ENCODE results near the gene JUNB. TPM values are rescaled to one million over a fixed set of nuclear protein-coding genes. Genes with fewer than 3 reads are reported as not detected.

Gene JUNB
- total and polyA plus RNA-seq, 2 of the 13 experiments (the other 11 are each of a cell fraction or from before 2014, with no cell fraction given): 7.7 to 8.2 TPM

GRCh38 chr19:12791345-12792050 lies at the start of gene JUNB (continued):
- TF ChIP-seq FOXO1 (CRISPR knock-in tag; IDR thresholded peaks at IDR 0.05) (peak; percentile 98), STAG1 (CRISPR knock-in tag; IDR thresholded peaks at IDR 0.05) (peak; percentile 9; the same call in 1 of the 2 replicates), ZNF20 (CRISPR knock-in tag; IDR thresholded peaks at IDR 0.05) (no peak), ARID3A (IDR thresholded peaks at IDR 0.05; ENCODE audit: low read depth, low read length) (no peak), CHD2 (IDR thresholded peaks at IDR 0.05; ENCODE audit: low read depth, low read length) (0 out of 2 replicates have a peak, but pooled peaks have one; percentile 41), TBX2 (CRISPR knock-in tag; IDR thresholded peaks at IDR 0.05; ENCODE audit: borderline replicate concordance) (peak; percentile 94), ZNF333 (CRISPR knock-in tag; IDR thresholded peaks at IDR 0.05; ENCODE audit: borderline replicate concordance) (no peak), ATF7-NPFF (CRISPR knock-in tag; IDR thresholded peaks at IDR 0.05; ENCODE audit: low read depth) (peak; percentile 85), ZNF280B (CRISPR knock-in tag; IDR thresholded peaks at IDR 0.05; ENCODE audit: borderline replicate concordance) (peak; percentile 89), NR2C2 (CRISPR knock-in tag; IDR thresholded peaks at IDR 0.05; ENCODE audit: borderline replicate concordance) (peak; percentile 36; the same call in 1 of the 2 replicates), BCLAF1 (IDR thresholded peaks at IDR 0.05) (no peak), TP53 (CRISPR knock-in tag; conservative IDR thresholded peaks at IDR 0.05) (no peak), ZNF503 (CRISPR knock-in tag; IDR thresholded peaks at IDR 0.05) (peak; percentile 81; the same call in 1 of the 2 replicates), CAMTA2 (CRISPR knock-in tag; IDR thresholded peaks at IDR 0.05; ENCODE audit: borderline replicate concordance) (no peak; the same call in 1 of the 2 replicates), ZNF513 (CRISPR knock-in tag; conservative IDR thresholded peaks at IDR 0.05) (no peak), ZBTB42 (CRISPR knock-in tag; IDR thresholded peaks at IDR 0.05) (no peak), ZNF234 (CRISPR knock-in tag; conservative IDR thresholded peaks at IDR 0.05) (no peak)

All from HepG2 (cell line).